Embryonic facial prominence (tissue), 1 donor: ENCODE data around the gene SLC27A5.
"Not testable (repeated sequence)": the region's sequence is repeated elsewhere in the genome, so short reads cannot be mapped to it uniquely, and the experiment has no call there.

Experiments used
- DNase-seq: peaks from one replicate; pipeline ENCODE4 v3.0.0-alpha.2; 2016; ENCODE audit errors: extremely low spot score

SLC27A5 gene

DNA sequence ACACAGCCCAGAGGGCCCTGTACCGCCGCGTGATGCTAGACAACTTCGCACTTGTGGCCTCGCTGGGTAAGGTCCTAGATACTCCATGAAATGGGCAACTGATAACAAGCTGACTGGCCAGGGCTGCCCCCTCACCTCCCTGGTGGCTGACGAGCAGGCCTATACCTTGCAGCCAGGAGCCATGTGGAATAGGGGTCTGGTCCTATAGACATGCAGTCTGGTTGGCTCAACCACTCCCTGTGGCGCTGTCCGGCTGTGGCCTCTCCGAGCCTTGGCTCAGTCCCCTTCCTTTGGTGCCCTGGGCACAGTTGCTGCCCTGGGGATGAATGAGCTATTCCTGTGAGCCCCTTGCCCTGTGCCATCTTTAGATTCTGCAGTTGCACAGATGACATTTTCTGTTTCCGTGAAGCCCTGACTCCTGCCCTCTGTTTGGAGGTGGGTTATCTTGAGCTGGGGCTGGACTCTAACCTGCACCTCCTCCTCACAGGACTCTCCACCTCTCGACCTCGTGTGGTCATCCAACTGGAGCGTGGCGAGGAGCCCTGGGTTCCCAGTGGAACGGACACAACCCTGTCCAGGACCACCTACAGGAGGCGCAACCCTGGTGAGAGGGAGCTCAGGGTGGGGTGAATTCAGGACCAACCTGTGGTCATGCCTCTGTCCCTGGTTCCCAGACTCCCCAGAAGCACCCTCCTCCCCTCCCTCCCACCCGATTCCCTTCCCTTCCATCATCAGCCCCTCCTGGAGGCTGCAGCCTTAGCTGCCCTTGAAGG, 42.4 kb downstream of the SLC27A5 start:
- no peak for DNase-seq

DNA sequence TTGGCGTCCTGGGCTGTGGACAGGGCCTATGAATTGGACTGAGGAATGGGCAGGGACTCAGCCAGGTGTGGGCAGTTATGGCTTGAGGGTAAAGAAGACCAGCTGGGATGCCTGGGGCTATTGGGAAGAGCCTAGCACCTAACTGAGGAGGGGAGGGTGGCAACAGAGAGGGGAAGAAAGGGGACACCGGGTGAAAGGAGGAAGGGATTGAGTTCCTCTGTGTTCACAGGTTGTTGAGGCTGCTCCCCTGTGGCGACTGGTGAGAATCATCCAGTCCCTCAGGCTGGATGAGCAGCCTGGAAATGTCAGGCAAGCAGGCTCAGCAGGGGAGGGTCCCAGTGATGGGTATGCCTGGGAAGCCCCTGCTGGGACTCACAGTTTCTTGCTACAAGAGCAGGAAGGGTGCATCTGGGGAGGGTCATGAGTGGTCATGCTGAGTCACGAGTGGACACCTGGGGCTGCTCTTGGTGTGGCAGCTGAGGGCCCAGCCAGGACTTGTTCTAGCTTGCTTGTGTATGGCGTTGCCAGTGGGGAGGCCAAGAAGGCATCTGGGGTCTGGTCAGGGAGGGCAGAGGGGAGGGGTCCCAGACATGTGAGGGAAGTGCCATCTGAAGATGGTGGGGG, 43.5 kb downstream of the SLC27A5 start:
- DNase-seq = no peak

DNA sequence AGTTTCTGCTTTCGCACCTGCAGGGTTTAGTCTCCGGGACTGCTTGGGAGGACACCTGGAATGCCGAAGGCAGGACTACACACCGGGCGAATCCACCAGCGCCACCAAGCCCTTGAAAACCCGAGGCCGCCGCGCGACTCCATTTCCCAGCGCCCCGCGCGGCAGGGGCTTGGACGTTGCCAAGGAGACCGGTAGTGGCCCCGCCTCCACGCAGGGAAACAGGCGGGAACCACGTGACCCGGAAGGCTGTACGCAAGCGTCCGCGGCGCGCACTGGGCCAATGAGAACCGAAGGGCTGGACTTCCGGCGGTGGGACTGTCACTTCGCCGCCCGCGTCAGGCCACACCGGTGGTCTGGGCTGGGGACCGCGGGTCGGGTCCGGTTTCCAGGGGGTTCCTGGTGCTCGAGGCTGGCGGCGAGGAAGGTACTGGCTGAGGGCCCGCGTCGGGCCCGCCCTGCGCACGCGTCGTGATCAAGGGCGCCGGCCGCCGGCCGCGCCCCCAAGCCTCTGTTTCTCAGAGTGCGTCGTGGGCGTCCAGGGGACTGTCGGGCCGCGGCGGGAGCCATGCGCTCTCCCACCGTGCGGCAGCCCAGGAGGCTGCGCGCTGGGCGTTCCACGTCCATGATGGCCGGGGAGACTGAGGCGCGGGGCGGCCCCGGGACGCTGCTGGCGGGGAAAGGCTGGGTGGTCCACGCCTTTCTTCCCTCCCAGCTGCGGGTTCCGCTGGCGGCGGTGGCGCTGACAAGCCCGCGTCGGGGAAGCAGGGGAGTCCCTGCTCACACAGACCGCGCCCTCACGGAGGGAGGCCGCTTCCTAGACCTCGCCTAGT, 44.8 kb downstream of the SLC27A5 start, which contains the start of gene ZNF324:
Gene ZNF324 (plus strand): TSS at position 321 of the 830 bp plus-strand sequence. CDS start 2,106 bp downstream, outside the sequence.
- peak; percentile 94 for DNase-seq

DNA sequence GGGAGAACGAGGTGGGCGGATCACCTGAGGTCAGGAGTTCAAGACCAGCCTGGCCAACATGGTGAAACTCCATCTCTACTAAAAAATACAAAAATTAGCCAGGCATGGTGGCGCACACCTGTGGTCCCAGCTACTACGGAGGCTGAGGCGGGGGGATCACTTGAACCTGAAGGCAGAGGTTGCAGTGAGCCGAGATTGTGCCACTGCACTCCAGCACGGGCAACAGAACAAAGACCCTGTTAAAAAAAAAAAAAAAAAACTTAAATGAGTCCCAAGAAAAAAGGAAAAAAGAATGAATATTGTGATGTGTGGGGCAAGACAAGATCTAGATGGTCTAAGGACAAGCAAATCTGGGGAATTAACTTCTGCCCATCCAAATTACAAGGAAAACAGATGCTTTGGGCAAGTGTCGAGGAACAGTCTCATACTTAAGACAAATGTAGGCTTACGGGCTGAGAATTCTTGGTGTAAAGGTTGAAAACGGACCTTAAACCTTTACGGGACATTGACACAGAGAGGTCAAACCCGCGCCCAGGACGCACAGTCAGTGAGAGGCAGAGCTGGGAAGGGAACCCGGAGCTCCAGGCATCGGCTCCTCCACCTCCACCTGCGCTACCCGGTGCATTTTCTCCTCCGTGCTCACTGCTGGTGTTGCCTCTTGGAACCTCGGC, 45.6 kb downstream of the SLC27A5 start:
- no peak for DNase-seq

DNA sequence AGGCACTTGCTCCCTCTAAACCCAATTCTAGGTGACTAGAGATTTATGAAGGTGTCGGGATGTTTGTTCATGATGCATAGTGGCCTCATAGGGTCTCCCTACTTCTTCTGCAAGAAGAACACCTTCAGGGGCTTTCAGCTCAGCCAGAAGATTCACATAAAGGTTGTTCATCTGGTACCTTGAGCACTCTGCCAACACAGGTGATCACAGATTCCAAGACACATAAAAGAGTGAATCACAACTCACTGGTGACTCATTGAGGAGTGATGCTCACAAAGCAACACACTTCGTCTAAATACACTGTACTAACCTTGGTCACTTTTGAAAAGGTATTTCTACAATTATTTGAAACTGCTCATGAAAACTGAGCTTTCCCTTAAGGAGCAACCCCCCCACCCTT, 51.8 kb downstream of the SLC27A5 start:
- DNase-seq = no peak

DNA sequence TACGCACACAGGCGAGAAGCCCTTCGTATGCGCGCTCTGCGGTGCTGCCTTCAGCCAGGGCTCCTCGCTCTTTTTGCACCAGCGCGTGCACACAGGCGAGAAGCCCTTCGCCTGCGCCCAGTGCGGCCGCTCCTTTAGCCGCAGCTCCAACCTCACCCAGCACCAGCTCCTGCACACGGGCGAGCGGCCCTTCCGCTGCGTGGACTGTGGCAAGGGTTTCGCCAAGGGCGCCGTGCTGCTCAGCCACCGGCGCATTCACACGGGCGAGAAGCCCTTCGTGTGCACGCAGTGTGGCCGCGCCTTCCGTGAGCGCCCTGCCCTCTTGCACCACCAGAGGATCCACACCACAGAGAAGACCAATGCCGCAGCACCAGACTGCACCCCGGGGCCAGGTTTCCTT, 55.7 kb downstream of the SLC27A5 start:
- DNase-seq = no peak

DNA sequence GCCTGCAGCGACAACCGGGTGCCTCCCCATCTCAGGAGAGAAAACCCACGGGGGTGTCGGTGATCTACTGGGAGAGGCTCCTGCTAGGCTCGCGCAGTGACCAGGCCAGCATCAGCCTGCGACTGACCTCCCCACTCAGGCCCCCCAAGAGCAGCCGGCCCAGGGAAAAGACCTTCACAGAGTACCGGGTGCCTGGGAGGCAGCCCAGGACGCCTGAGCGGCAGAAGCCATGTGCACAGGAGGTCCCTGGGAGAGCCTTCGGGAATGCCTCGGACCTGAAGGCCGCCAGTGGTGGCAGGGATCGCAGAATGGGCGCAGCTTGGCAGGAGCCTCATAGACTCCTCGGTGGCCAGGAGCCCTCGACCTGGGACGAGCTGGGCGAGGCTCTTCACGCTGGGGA, 56.5 kb downstream of the SLC27A5 start:
- no peak for DNase-seq

DNA sequence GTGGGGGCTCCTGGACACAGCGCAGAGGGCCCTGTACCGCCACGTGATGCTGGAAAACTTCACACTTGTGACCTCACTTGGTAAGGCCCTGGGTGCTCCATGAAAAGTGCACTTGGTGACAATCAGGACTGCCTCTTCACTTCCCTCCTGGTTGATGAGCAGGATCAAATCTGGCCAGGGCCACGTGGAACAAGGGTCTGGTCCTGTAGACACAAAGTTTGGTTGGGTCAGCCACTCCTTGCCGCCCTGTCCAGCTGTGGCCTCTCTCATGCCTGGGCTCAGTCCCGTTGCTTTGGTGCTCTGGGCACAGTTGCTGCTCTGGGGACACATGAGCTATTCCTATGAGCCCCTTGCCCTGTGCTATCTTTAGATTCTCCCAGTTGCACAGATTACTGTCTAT, 58.0 kb downstream of the SLC27A5 start:
- DNase-seq = no peak

DNA sequence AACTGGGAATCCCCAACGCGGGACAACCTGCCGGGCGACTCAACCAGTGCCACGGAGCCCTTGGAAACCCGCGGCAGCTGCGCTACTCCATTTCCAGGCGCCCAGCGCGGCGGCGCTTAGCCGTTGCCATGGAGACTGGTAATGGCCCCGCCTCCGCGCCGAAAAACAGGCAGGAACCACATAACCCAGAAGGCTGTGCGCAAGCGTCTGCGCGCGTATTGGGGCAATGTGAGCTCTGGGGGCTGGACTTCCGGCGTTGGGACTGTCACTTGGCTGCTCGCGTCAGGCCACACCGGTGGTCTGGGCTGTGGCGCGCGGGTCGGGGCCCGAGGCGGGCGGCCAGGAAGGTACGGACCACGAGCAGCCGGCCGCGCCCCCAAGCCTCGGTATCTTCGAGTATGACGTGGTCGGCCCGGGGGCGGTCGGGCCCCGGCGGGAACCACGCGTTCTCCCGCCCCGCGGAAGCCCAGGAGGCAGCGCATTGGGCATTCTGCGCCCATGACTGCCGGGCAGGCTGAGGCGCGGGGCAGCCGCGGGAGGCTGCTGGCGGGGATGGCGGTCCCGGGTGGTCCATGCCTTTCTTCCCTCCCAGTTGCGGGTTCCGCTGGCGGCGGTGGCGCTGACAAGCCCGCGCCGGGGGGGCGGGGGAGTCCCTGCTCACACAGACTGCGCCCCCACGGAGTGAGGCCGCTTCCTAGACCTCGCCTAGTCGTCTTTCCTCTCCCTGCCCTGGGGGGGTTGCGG, 60.3 kb downstream of the SLC27A5 start, which contains the start of gene ZNF324B:
Gene ZNF324B (plus strand): TSS at position 265 of the 744 bp plus-strand sequence. CDS start 2,080 bp downstream, outside the sequence.
- DNase-seq = peak; percentile 92

DNA sequence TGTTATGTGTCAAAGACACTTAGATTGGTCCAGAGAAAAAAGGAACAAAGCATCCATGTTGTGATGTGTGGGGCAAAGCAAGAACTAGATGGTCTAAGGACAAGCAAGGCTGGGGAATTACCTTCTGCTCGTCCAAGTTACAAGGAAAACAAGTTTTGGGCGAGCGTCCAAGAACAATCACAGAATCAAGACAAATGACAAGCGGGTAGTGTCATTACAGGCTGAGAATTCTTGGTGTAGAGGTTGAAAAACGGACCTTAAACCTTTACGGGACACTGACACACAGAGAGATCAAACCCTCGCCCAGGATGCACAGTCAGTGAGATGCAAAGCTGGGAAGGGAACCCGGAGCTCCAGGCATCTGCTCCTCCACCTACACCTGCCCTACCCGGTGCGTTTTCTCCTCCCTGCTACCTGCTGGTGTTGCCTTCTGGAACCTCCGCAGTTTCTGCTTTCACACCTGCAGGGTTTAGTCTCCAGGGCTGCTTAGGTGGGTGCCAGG, 60.9 kb downstream of the SLC27A5 start:
- DNase-seq = no peak

DNA sequence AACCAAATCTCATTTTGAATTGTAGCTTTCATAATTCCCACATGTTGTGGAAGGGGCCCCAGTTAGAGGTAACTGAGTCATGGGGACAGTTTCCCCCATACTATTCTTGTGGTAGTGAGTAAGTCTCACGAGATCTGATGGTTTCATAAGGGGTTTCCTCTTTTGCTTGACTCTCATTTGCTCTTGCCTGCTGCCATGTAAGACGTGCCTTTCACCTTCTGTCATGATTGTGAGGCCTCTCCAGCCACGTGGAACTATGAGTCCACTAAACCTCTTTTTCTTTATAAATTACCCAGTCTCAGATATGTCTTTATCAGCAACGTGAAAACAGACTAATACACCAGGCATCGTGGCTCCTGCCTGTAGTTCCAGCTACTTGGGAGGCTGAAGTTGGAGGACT, 61.8 kb downstream of the SLC27A5 start:
- DNase-seq = not testable (repeated sequence)

DNA sequence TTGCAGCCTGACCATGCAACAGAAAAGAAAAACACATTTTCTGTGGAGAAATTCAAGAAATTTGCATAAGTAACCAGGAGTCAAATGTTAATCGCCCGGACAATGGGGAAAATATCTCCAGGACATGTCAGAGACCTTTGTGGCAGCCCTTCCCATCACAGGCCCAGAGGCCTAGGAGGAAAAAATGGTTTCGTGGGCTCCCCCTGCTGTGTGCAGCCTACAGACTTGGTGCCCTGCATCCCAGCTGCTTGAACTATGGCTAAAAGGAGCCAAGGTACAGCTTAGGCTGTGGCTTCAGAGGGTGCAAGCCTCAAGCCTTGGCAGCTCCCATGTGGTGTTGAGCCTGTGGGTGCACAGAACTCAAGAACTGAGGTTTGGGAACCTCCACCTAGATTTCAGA, 62.9 kb downstream of the SLC27A5 start:
- DNase-seq = not testable (repeated sequence)
